ENCODE measurements around the gene ARAF.

The ARAF gene

DNA sequence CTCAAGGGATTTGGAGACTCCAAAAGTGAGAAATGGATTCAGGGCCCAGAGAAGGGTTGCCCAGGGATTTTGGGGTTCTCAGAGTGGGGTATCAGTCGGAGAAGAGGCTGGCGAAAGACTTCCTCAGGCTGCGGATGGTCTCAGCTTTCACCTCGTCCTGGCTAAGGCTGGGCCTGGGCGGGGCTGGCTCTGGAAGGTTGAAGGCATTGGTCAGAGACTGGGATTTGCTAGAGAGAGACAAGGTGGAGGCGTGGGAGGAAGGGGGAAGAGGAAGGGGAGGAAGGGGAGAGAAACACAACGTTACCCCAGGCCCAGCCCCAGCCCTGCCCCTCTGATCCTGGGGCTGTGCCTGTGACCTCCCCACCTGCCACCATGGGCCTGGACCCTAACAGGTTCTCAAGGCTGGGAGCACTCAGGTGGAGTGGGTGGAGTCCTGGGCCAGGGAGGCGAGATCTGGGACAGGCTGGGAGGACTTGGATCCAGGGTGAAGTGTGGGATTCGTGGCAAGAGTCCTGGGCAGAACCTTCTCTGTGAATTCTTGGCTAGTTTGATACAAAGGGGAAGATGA is 11.9 kb downstream of the ARAF start:
- H3K27me3 ChIP-seq (ENCODE audit: low read depth): no peaks in the 10 kb centered on the region
- no peaks in the 10 kb centered on the region for H3K4me1 ChIP-seq
- DNase-seq (ENCODE audit: low spot score in 2 of 2): no peak
- no peak overlapping the region for H3K4me3 ChIP-seq
- peaks cover 32% of the 10 kb centered on the region for H3K36me3 ChIP-seq (replicated peaks)
- no peaks in the 10 kb centered on the region for H3K9me3 ChIP-seq
- in situ Hi-C loops (cut with MboI; ENCODE audit: low sequenced_read_pairs): no loop called here

DNA sequence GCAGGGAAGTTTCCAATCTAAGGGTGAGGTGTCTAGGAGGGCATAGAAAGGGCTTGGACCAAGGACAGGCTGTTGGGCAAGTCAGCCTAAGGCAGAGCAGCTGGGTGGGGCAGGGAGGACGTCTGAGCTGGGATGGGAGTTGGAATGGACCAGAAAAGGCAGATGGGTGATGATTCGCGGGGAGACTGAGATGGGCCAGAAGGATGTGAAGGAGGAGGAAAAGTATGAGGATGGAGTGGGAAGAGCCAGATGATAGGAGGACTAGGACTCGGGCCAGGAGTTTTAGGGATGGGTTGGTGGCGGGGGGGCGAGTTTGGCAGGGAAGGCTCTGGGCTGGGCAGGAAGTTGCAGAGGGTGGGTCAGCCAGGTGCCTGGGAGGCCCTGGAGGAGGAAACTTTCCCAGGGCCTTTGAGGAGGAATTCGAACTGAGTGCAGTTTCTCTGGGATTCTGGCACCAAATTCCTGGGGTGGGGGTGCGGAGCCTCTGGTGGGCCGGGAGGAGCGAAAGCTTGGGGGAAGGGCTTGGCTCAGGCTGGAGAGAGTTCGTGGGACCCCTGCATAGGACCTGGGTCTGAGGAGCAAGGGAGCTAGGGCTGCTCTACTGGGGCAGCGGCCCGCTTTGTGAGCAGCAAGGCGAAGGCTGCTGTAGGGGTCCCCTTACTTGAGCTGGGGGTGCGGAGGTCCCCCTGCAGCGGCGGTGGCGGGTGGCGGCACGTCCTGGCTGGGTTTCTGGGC is 12.5 kb downstream of the ARAF start:
- no peak overlapping the region for H3K4me3 ChIP-seq
- no peaks in the 10 kb centered on the region for H3K4me1 ChIP-seq
- H3K9me3 ChIP-seq: no peaks in the 10 kb centered on the region
- DNase-seq (ENCODE audit: low spot score in 2 of 2): no peak
- in situ Hi-C loops (cut with MboI; ENCODE audit: low sequenced_read_pairs): no loop called here
- H3K27me3 ChIP-seq (ENCODE audit: low read depth): no peaks in the 10 kb centered on the region
- H3K36me3 ChIP-seq (replicated peaks): peaks cover 27% of the 10 kb centered on the region

DNA sequence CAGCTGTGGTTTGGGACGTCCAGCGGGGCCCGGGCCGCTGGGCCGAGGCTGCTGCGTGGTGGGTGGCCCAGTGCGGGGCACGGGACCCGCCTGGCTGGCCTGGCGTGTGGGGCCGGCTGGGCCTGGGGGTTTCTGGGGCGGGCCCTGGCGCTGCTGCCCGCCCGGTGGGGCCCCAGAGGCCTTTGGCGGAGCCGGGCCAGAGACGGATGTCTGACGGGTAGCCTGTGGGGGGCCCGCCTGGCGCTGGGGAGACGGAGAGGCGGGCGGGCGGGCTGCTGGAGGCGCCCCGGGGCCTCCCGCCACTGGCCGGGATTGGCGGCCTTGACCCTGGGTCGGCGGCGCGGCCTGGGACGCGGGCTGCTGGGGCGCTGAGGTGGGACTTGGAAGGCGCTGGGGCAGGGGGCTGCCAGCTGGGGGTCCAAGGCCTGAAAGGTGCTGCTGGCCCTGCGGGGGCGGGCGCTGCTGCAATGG is 13.1 kb downstream of the ARAF start:
- Histone ChIP-seq H3K9me3 (no peaks in the 10 kb centered on the region), H3K4me3 (no peak overlapping the region), H3K36me3 (replicated peaks) (peaks cover 23% of the 10 kb centered on the region), H3K4me1 (no peaks in the 10 kb centered on the region), H3K27me3 (ENCODE audit: low read depth) (no peaks in the 10 kb centered on the region)
- in situ Hi-C loops (cut with MboI; ENCODE audit: low sequenced_read_pairs): no loop called here
- no peak for DNase-seq (ENCODE audit: low spot score in 2 of 2)

DNA sequence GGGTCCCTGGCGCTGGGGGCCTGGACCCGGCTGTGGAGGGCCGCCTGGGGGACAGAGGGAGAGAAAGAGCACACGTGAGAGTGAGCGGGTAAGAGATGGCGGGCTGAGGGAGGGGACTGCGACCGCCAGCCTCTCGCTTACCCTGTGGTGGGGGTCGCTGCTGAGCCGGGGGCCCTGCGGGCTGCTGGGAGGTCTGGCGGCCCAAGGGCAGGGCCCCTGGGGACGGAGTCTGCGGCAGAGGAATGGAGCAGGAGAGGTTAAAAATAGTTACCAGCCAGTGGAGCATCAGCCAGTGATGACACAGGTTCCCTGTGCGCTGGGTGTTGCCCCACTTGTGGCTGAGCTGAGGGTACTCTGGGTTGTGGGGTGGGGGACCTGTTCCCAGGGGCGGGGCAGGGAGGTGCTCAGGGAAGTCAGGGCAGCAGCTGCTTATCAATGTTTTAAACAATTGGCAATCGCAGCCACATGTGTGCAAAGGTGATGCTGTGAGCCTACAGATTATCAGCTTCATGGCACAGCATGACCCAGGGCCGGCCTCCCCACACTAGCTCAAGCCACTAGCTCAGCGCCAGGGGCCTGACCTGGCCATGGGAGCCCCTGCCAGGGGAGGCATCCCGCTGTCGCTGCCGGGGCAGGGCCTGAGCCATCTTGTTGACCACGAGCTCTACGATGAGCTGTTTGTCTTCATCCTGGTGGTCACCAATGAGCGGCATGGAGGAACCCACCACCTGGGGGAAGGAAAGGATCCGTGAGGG is 13.7 kb downstream of the ARAF start:
- in situ Hi-C loops (cut with MboI; ENCODE audit: low sequenced_read_pairs): no loop called here
- no peak overlapping the region for H3K4me3 ChIP-seq
- no peak for DNase-seq (ENCODE audit: low spot score in 2 of 2)
- no peaks in the 10 kb centered on the region for H3K4me1 ChIP-seq
- H3K36me3 ChIP-seq (replicated peaks): peaks cover 17% of the 10 kb centered on the region
- H3K27me3 ChIP-seq (ENCODE audit: low read depth): no peaks in the 10 kb centered on the region
- no peaks in the 10 kb centered on the region for H3K9me3 ChIP-seq

DNA sequence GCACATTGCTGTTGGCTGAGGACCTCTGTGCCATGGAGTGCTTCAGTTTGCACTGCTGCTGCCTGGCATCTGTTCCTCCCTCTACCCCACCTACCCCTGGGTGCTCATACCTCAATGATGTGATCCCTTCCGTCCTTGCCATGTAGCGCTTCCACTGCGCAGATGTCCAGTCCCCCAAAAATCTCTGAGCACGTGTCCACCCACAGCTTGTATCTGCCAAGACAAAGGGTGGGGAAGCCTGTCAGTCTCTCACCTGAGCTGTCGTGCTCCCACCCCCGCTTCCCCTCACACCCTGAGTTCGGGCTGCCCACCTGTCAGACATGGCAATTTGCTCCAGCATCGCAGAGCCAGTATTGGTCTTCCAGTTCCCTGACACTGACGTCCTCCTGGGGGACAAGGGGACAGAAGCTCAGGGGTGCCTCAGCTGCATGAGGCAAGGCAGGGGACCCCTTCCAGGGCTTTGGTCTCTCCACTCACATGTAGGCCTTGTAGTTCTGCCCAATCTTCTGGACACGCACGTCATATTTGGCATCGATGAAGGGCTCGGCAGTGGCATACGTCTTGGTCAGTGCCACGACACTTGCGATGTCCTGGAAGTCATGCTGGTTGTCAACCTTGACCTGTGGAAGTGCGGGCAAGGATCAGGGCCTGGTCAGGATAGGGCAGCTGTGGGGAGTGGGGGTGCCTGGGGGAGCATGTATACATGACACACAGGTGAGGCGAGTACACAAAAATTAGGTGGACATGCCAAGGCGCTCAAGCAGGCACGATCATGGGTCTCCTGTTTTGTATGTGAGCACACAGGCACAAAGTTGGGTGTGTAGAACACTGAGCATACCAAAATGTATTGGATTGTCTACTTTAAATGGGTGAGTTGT is 15.3 kb downstream of the ARAF start:
- no peak for DNase-seq (ENCODE audit: low spot score in 2 of 2)
- in situ Hi-C loops (cut with MboI; ENCODE audit: low sequenced_read_pairs): no loop called here
- Histone ChIP-seq H3K36me3 (replicated peaks) (peaks cover 9% of the 10 kb centered on the region), H3K9me3 (no peaks in the 10 kb centered on the region), H3K4me3 (no peak overlapping the region), H3K4me1 (no peaks in the 10 kb centered on the region), H3K27me3 (ENCODE audit: low read depth) (no peaks in the 10 kb centered on the region)

DNA sequence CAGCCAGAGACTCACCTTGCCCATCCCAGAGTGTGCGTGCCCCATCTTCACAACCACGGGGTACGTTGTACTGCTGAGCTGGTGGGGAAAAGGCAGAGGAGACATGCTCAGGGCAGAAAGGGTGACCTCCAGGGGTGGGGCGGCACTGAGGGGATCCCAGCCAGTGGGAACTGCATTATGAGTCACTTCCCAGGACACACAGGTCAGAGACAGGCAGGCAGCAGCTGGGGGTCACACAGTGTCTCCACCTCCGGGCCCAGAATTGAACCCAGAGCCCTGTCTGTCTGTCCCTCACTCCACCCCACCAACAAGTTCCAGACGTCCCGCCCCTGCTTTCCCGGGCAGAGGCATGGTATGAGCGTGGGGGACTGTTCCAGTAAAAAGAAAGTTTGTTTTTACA is 16.4 kb downstream of the ARAF start:
- H3K4me1 ChIP-seq: peaks cover 3% of the 10 kb centered on the region; the same call in 1 of the 2 replicates
- no peaks in the 10 kb centered on the region for H3K9me3 ChIP-seq
- H3K36me3 ChIP-seq (replicated peaks): no peaks in the 10 kb centered on the region
- no peaks in the 10 kb centered on the region for H3K27me3 ChIP-seq (ENCODE audit: low read depth)
- H3K4me3 ChIP-seq: no peak overlapping the region
- DNase-seq (ENCODE audit: low spot score in 2 of 2): no peak
- in situ Hi-C loops (cut with MboI; ENCODE audit: low sequenced_read_pairs): no loop called here

DNA sequence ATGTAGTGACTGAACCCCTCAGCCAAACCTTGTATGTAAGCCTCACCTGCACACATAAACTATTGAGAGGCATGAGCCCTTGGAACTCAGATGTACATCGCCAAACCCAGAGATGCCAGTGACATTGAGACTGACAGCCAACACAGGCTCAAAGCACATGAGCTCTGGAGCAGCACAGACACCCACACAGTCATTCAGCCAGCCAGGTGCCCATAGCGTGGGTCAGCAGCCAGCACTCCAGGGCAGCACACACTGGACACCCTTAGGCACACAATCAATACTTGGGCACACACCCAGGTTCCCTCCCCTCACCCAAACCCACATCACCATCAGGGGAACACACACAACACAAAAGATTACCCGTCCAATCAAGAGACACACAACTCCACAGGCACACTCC is 16.9 kb downstream of the ARAF start:
- Histone ChIP-seq H3K27me3 (ENCODE audit: low read depth) (no peaks in the 10 kb centered on the region), H3K9me3 (no peaks in the 10 kb centered on the region), H3K4me3 (no peak overlapping the region), H3K4me1 (peaks cover 3% of the 10 kb centered on the region; the same call in 1 of the 2 replicates), H3K36me3 (replicated peaks) (no peaks in the 10 kb centered on the region)
- DNase-seq (ENCODE audit: low spot score in 2 of 2): no peak
- in situ Hi-C loops (cut with MboI; ENCODE audit: low sequenced_read_pairs): no loop called here

DNA sequence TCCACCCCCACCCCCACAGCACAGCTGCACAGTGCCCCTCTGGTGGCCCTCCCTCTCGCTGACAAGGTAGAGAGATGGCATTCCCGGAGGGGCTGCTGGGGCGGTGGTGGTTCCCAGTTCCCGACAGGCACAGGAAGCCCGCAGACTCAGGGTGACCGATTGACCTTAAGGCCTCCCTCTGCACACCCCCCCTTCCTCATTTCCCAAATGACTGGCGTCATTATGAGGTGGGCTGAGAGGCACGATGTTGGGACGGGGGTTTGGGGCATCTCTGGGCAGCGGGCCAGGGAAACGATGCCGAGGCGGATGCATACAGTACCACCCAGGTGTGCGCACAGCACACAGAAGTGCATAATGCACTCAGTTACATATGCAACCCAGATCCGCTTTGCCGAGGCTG is 17.7 kb downstream of the ARAF start:
- H3K9me3 ChIP-seq: no peaks in the 10 kb centered on the region
- no peaks in the 10 kb centered on the region for H3K36me3 ChIP-seq (replicated peaks)
- peaks cover 3% of the 10 kb centered on the region; the same call in 1 of the 2 replicates for H3K4me1 ChIP-seq
- no peak overlapping the region for H3K4me3 ChIP-seq
- in situ Hi-C loops (cut with MboI; ENCODE audit: low sequenced_read_pairs): no loop called here
- DNase-seq (ENCODE audit: low spot score in 2 of 2): no peak
- H3K27me3 ChIP-seq (ENCODE audit: low read depth): no peaks in the 10 kb centered on the region

DNA sequence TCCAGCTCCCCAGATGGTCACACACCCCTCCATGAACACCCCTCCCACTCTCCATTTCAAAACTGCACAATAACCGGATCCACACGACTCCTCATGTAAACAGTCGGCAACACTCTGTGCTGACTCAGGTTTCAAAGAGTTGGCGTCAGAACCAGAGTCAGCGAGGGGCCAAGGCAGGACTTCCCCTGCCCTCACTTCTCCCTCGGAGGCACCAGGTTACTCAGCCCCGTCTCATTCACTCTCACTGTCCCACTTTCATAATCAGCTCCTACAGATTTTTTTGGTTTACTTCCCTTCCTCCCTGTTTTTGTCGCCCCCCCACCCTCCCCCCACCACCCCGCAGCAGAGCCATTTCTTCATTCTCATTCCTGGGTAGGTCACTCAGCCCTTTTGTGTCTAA is 18.5 kb downstream of the ARAF start:
- Histone ChIP-seq H3K4me1 (peaks cover 3% of the 10 kb centered on the region; the same call in 1 of the 2 replicates), H3K36me3 (replicated peaks) (peaks cover 1% of the 10 kb centered on the region), H3K9me3 (no peaks in the 10 kb centered on the region), H3K27me3 (ENCODE audit: low read depth) (no peaks in the 10 kb centered on the region), H3K4me3 (no peak overlapping the region)
- in situ Hi-C loops (cut with MboI; ENCODE audit: low sequenced_read_pairs): no loop called here
- no peak for DNase-seq (ENCODE audit: low spot score in 2 of 2)

DNA sequence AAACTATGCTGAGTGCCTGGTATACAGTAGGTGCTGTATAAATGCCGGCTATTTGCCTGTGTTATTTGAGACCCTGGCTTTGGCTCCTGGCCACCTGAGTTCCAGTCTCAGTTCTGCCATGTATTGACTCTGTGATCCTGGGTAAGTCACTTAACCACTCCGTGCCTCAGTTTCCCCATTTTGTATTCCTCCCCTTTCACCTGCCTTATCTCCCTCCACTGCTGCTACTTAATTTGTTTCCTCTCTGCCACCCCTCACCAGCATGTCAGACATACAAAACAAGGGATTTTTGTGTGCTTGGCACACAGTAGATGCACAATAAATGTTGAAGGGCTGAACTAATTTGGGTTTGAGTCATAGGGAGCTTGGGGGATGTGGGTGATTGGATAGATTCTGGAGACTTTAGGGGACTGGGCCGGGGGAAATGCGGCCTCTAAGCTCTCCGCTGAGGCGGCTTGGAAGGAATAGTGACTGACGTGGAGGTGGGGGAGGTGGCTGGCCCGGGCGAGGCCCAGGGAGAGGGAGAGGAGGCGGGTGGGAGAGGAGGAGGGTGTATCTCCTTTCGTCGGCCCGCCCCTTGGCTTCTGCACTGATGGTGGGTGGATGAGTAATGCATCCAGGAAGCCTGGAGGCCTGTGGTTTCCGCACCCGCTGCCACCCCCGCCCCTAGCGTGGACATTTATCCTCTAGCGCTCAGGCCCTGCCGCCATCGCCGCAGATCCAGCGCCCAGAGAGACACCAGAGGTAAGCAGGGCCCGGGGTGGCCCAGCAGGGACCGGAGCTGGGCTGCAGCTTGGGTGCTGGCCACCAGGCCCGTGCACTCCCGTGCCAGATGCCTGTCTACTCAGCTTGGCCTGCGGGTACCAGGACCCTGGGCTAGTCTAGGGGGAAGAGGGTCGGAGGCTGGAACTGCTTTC is 21.0 kb downstream of the ARAF start, which contains the start of gene TIMP1:
TIMP1 (plus strand) TSS at position 706 of the 917 bp plus-strand sequence. CDS start 980 bp downstream, outside the sequence.
- H3K9me3 ChIP-seq: no peaks in the 10 kb centered on the region
- peak; percentile 93 to 97 for DNase-seq (ENCODE audit: low spot score in 2 of 2)
- in situ Hi-C loops (cut with MboI; ENCODE audit: low sequenced_read_pairs): no loop called here
- H3K4me3 ChIP-seq: peak within 1 kb of the TSS; percentile 63
- peaks cover 16% of the 10 kb centered on the region for H3K36me3 ChIP-seq (replicated peaks)
- H3K27me3 ChIP-seq (ENCODE audit: low read depth): no peaks in the 10 kb centered on the region
- H3K4me1 ChIP-seq: peaks cover 3% of the 10 kb centered on the region; the same call in 1 of the 2 replicates

DNA sequence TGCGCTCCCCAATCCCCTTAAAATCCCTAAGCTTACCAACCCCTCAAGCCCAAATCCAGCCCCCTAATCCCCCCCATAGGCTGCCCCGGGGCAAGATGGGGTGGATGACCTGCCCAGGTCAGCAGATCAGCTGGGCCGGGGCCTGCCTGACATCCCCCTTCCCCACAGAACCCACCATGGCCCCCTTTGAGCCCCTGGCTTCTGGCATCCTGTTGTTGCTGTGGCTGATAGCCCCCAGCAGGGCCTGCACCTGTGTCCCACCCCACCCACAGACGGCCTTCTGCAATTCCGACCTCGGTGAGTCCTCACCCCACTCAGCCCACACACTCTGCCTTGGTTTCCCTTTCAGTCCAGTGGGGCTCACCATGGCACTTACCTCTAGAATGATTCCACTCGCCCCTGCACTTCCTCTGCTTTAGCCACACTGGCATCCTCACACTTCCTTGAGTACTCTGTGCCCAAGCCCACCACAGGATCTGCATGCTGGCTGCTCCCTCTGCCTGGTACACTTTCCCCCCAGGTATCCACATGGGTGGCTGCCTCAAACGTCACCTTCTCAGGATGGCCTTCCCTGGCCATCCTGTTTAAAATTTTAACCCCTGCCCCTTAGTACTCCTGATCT is 22.3 kb downstream of the ARAF start:
- no peak for DNase-seq (ENCODE audit: low spot score in 2 of 2)
- Histone ChIP-seq H3K4me3 (no peak overlapping the region), H3K36me3 (replicated peaks) (peaks cover 16% of the 10 kb centered on the region), H3K27me3 (ENCODE audit: low read depth) (no peaks in the 10 kb centered on the region), H3K4me1 (peaks cover 3% of the 10 kb centered on the region; the same call in 1 of the 2 replicates), H3K9me3 (no peaks in the 10 kb centered on the region)
- in situ Hi-C loops (cut with MboI; ENCODE audit: low sequenced_read_pairs): no loop called here

DNA sequence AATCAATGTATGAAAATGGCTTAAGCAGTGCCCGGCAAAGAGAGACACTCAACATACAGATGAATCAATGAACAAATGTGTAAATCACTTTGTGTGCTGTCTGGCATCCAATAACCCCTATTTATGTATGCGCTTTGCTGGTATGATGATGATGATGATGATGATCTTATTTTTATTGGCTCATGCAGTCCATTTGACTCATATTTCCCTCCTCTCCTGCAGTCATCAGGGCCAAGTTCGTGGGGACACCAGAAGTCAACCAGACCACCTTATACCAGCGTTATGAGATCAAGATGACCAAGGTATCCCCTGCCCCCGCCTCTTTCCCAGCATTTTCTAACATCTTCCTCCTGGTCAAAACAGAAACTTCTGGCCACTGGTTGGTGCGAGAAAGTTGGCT is 23.7 kb downstream of the ARAF start:
- in situ Hi-C loops (cut with MboI; ENCODE audit: low sequenced_read_pairs): no loop called here

More for the DNA sequence above, 23.7 kb downstream of the ARAF start:
- Histone ChIP-seq H3K4me1 (peaks cover 3% of the 10 kb centered on the region; the same call in 1 of the 2 replicates), H3K27me3 (ENCODE audit: low read depth) (no peaks in the 10 kb centered on the region), H3K9me3 (no peaks in the 10 kb centered on the region), H3K4me3 (no peak overlapping the region), H3K36me3 (replicated peaks) (peaks cover 16% of the 10 kb centered on the region)
- DNase-seq (ENCODE audit: low spot score in 2 of 2): no peak
